Colonic mucosa (tissue), 4 donors: ENCODE measurements around the gene KIF2A. TPM values are rescaled to one million over a fixed set of nuclear protein-coding genes. Genes with fewer than 3 reads are reported as not detected.

Experiments
- DNase-seq: peaks from one replicate; pipeline ENCODE4 v3.0.0-alpha.2; 2020
- H3K27ac ChIP-seq: fragments of 200-600 bp; one replicate; pipeline ENCODE4 v1.8.0; 2021
- H3K27me3 ChIP-seq: fragments of 200-600 bp; one replicate; pipeline ENCODE4 v1.8.0; 2021
- H3K36me3 ChIP-seq: fragments of 200-600 bp; one replicate; pipeline ENCODE4 v1.8.0; 2021
- H3K4me1 ChIP-seq: fragments of 200-600 bp; one replicate; pipeline ENCODE4 v1.8.0; 2021; ENCODE audit warnings: mild to moderate bottlenecking
- H3K4me3 ChIP-seq: fragments of 200-600 bp; one replicate; pipeline ENCODE4 v1.8.0; 2021
- H3K9ac ChIP-seq, 2 donors: one replicate each; pipeline ENCODE4 v1.7.0; 2013; ENCODE audit warnings: control low read depth in 2 of 2, low read depth in 2 of 2, low read length in 2 of 2
- H3K9me3 ChIP-seq: fragments of 200-600 bp; one replicate; pipeline ENCODE4 v1.8.0; 2021
- CTCF ChIP-seq: fragments of 200-600 bp; IDR thresholded peaks from one replicate; pipeline ENCODE4 v1.8.0; 2022; ENCODE audit warnings: antibody characterized with exemption, mild to moderate bottlenecking
- intact Hi-C: fragments of 100-400 bp; cut with DNase I; formaldehyde crosslinking; loops from one replicate; pipeline ENCODE4 v1.14.1; 2022
- total RNA-seq, 2 donors: library from RNA; stranded (reverse); fragmentation: NEBNext Ultra II Directional in 1 of 2; extraction: Animal tissue kit (Norgen Biotek cat#: 25700) in 1 of 2; gene quantifications; one replicate each; pipeline ENCODE4 v1.2.1, GENCODE V29; 2021
- donor health status: healthy.
- donor health status: DM: no; HTN: no; CAD: no.
- donor health status: DM: no; HTN: no; CAD: no.

KIF2A gene
- total RNA-seq, 2 donors from 2014 or later, result 30.8 to 43.4 TPM

DNA sequence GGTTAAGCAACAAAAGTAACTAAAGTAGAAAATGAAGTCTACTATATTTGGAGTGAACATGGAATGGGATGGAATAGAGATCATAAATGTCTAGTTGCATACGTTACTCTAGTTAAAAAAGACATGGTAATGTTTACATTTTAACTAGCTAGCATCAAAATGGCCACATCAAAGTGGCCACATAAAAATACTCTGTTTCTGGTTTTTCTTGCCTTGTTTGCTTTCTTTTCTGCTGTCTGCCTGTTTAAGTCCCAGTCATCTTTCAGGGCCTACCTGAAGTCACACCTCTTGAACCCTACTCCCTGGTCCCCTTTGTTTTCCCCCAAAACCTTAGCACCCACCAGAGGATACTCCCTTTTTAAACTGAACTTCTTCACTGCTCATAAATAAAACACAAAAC, 6.4 kb upstream of the KIF2A start:
- H3K27me3 ChIP-seq, result no peaks in the 10 kb centered on the region
- TF ChIP-seq CTCF, result no peak
- H3K9ac ChIP-seq, result no peak overlapping the region
- H3K27ac ChIP-seq, result no peak overlapping the region
- no peaks in the 10 kb centered on the region for H3K4me1 ChIP-seq
- H3K4me3 ChIP-seq, result no peak overlapping the region
- no peaks in the 10 kb centered on the region for H3K36me3 ChIP-seq
- H3K9me3 ChIP-seq, result no peaks in the 10 kb centered on the region
- intact Hi-C loops, result no loop called here
- DNase-seq, result no peak

GRCh38 chr5:62305358-62305714, 670 bp upstream of the KIF2A start:
- TF ChIP-seq CTCF, result no peak
- Histone ChIP-seq H3K27ac (peak overlapping the region; percentile 94), H3K9me3 (no peaks in the 10 kb centered on the region), H3K4me3 (peak overlapping the region; percentile 96), H3K4me1 (no peaks in the 10 kb centered on the region), H3K9ac (peak overlapping the region; percentile 65 to 80), H3K27me3 (no peaks in the 10 kb centered on the region), H3K36me3 (no peaks in the 10 kb centered on the region)
- DNase-seq, result no peak
- intact Hi-C loops, result no loop called here

- TF ChIP-seq CTCF, result no peak
- Histone ChIP-seq H3K27me3 (no peaks in the 10 kb centered on the region), H3K36me3 (no peaks in the 10 kb centered on the region), H3K4me3 (peak overlapping the region; percentile 96), H3K9ac (peak overlapping the region; percentile 80 to 94), H3K27ac (peak overlapping the region; percentile 94), H3K9me3 (no peaks in the 10 kb centered on the region), H3K4me1 (no peaks in the 10 kb centered on the region)
- intact Hi-C loops, result no loop called here
- no peak for DNase-seq
These were observed 403 bp downstream of the KIF2A start for GRCh38 chr5:62306323-62306895.

- intact Hi-C loops, result no loop called here
These were observed 1.1 kb downstream of the KIF2A start for GRCh38 chr5:62306896-62307689.

DNA sequence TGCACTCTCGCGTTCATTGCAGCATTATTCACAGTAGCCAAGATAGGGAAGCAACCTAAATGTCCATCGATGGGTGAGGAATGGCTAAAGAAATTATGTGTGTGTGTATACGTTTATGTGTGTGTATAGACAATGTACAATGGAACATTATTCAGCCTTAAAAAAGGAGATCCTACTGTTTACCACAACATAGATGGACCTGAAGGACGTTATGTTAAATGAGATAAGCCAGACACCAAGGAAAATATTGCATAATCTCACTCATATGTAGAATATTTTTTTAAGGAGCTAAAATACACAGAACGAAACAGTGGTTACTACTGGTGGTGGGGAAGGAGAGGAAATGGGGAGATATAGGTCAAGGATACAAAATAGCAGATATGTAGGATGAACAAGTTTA, 2.4 kb downstream of the KIF2A start:
- DNase-seq, result no peak
- Histone ChIP-seq H3K27me3 (no peaks in the 10 kb centered on the region), H3K4me1 (no peaks in the 10 kb centered on the region), H3K9ac (no peak overlapping the region), H3K4me3 (no peak overlapping the region), H3K9me3 (no peaks in the 10 kb centered on the region), H3K27ac (no peak overlapping the region), H3K36me3 (no peaks in the 10 kb centered on the region)
- TF ChIP-seq CTCF, result no peak
- intact Hi-C loops, result no loop called here

More at GRCh38 chr5:62306896-62307689, 1.1 kb downstream of the KIF2A start:
- DNase-seq, result peak; percentile 52
- no peak for TF ChIP-seq CTCF
- H3K9ac ChIP-seq, result peak overlapping the region; percentile 80 to 94
- no peaks in the 10 kb centered on the region for H3K9me3 ChIP-seq
- H3K27me3 ChIP-seq, result no peaks in the 10 kb centered on the region
- H3K36me3 ChIP-seq, result no peaks in the 10 kb centered on the region
- H3K4me1 ChIP-seq, result no peaks in the 10 kb centered on the region
- peak overlapping the region; percentile 96 for H3K4me3 ChIP-seq
- peak overlapping the region; percentile 94 for H3K27ac ChIP-seq
